PFSK-1 (cell line): ENCODE measurements around the gene EYA4.

Source experiments
- POLR2AphosphoS5 ChIP-seq: IDR thresholded peaks from 2 replicates; pipeline ENCODE4 v1.6.1; 2012; ENCODE audit warnings: low read depth, mild to moderate bottlenecking, control low read depth, low read length, moderate library complexity
- TAF1 ChIP-seq: IDR thresholded peaks from 2 replicates; pipeline ENCODE4 v1.6.1; 2012; ENCODE audit warnings: low read length, control low read depth, borderline replicate concordance; ENCODE audit not compliant: insufficient read depth

- TF ChIP-seq POLR2AphosphoS5 (no peak), TAF1 (no peak)
Measured at GRCh38 chr6:133504761-133505160, 263.6 kb downstream of the EYA4 start.
